ENCODE measurements around the gene RBBP8NL. TPM values are rescaled to one million over a fixed set of nuclear protein-coding genes. Genes with fewer than 3 reads are reported as not detected.
A peak's percentile ranks its signal among the peaks of the same experiment; 100 is the strongest.

The RBBP8NL gene
- polyA plus RNA-seq, 1 donor (not counting 4 experiments of a cell fraction or from before 2014, with no cell fraction given), result 0.13 TPM

- dilution Hi-C loops (cut with MboI; ENCODE audit: extremely low pct_ligation_motif_present, low sequenced_read_pairs), result loop anchor here (25.0 kb wide), 1 partner anchor 109 kb away; no protein-coding TSS in a partner anchor
Measured at GRCh38 chr20:62428396-62429295, 1.3 kb upstream of the RBBP8NL start.

GRCh38 chr20:62428002-62428372, 648 bp upstream of the RBBP8NL start:
- dilution Hi-C loops (cut with MboI; ENCODE audit: extremely low pct_ligation_motif_present, low sequenced_read_pairs), result loop anchor here (25.0 kb wide), 1 partner anchor 109 kb away; no protein-coding TSS in a partner anchor
- Histone ChIP-seq H3K9ac (ENCODE audit: control insufficient read depth, extremely low read depth, insufficient read depth, low read length) (no peak overlapping the region), H4K20me1 (ENCODE audit: control insufficient read depth, extremely low read depth, insufficient read depth, low read length) (peaks cover 3% of the 10 kb centered on the region), H3K27me3 (ENCODE audit: control insufficient read depth, extremely low read depth, insufficient read depth, low read length) (peaks cover 26% of the 10 kb centered on the region), H3K36me3 (ENCODE audit: control insufficient read depth in 2 of 2, extremely low read depth in 1 of 2, insufficient read depth in 2 of 2, low read length in 2 of 2) (no peaks in the 10 kb centered on the region), H2AFZ (ENCODE audit: control insufficient read depth, low read length) (no peak overlapping the region), H3K4me3 (ENCODE audit: control insufficient read depth in 2 of 3, extremely low read depth in 1 of 3, insufficient read depth in 2 of 3, low read depth in 1 of 3, low read length in 3 of 3) (no peak overlapping the region), H3K4me1 (ENCODE audit: control insufficient read depth, extremely low read depth, insufficient read depth, low read length) (peaks cover 12% of the 10 kb centered on the region), H3K9me3 (ENCODE audit: control insufficient read depth, low read depth, low read length) (no peaks in the 10 kb centered on the region), H3K27ac (ENCODE audit: control insufficient read depth, insufficient read depth, low read length) (no peak overlapping the region), H3K79me2 (ENCODE audit: control insufficient read depth, insufficient read depth, low read length) (no peaks in the 10 kb centered on the region), H3K4me2 (ENCODE audit: control insufficient read depth, extremely low read depth, insufficient read depth, low read depth, low read length) (peak overlapping the region; percentile 5), H3K9me1 (ENCODE audit: control insufficient read depth, extremely low read depth, insufficient read depth, low read length) (no peaks in the 10 kb centered on the region)
- DNase-seq (ENCODE audit: low read depth, low spot score) (no peak), FAIRE-seq (no peak)
- TF ChIP-seq EZH2 (IDR thresholded peaks at IDR 0.05; ENCODE audit: low read length), result no peak
- no peak for TF ChIP-seq CTCF (optimal IDR thresholded peaks at IDR 0.05 in 1 of 3, IDR thresholded peaks at IDR 0.05 in 1 of 3, conservative IDR thresholded peaks at IDR 0.05 in 1 of 3; ENCODE audit: extremely low read depth in 1 of 3, insufficient read depth in 2 of 3, low read length in 3 of 3)

More at GRCh38 chr20:62428396-62429295, 1.3 kb upstream of the RBBP8NL start:
- no peaks in the 10 kb centered on the region for H3K9me1 ChIP-seq (ENCODE audit: control insufficient read depth, extremely low read depth, insufficient read depth, low read length)
- TF ChIP-seq EZH2 (IDR thresholded peaks at IDR 0.05; ENCODE audit: low read length), result no peak
- no peak for TF ChIP-seq CTCF (optimal IDR thresholded peaks at IDR 0.05 in 1 of 3, IDR thresholded peaks at IDR 0.05 in 1 of 3, conservative IDR thresholded peaks at IDR 0.05 in 1 of 3; ENCODE audit: extremely low read depth in 1 of 3, insufficient read depth in 2 of 3, low read length in 3 of 3)
- FAIRE-seq (no peak), DNase-seq (ENCODE audit: low read depth, low spot score) (no peak)
- no peaks in the 10 kb centered on the region for H3K9me3 ChIP-seq (ENCODE audit: control insufficient read depth, low read depth, low read length)
- H3K4me1 ChIP-seq (ENCODE audit: control insufficient read depth, extremely low read depth, insufficient read depth, low read length), result peaks cover 12% of the 10 kb centered on the region
- no peak overlapping the region for H2AFZ ChIP-seq (ENCODE audit: control insufficient read depth, low read length)
- no peaks in the 10 kb centered on the region for H3K79me2 ChIP-seq (ENCODE audit: control insufficient read depth, insufficient read depth, low read length)
- no peaks in the 10 kb centered on the region for H3K36me3 ChIP-seq (ENCODE audit: control insufficient read depth in 2 of 2, extremely low read depth in 1 of 2, insufficient read depth in 2 of 2, low read length in 2 of 2)
- H3K27me3 ChIP-seq (ENCODE audit: control insufficient read depth, extremely low read depth, insufficient read depth, low read length), result peaks cover 20% of the 10 kb centered on the region
- no peak overlapping the region for H3K4me3 ChIP-seq (ENCODE audit: control insufficient read depth in 2 of 3, extremely low read depth in 1 of 3, insufficient read depth in 2 of 3, low read depth in 1 of 3, low read length in 3 of 3)
- no peak overlapping the region for H3K27ac ChIP-seq (ENCODE audit: control insufficient read depth, insufficient read depth, low read length)
- H3K9ac ChIP-seq (ENCODE audit: control insufficient read depth, extremely low read depth, insufficient read depth, low read length), result no peak overlapping the region
- H3K4me2 ChIP-seq (ENCODE audit: control insufficient read depth, extremely low read depth, insufficient read depth, low read depth, low read length), result no peak overlapping the region
- H4K20me1 ChIP-seq (ENCODE audit: control insufficient read depth, extremely low read depth, insufficient read depth, low read length), result peaks cover 3% of the 10 kb centered on the region
